ENCODE measurements around the gene MLLT10.

GRCh38 chr10:21733710-21734109 lies 199.7 kb downstream of the MLLT10 start:
- TF ChIP-seq GATA2 (IDR thresholded peaks at IDR 0.05; ENCODE audit: low read depth, low read length) (no peak), GATA3 (IDR thresholded peaks at IDR 0.05; ENCODE audit: low read depth, low read length) (no peak)

Measured in SH-SY5Y (cell line).